AG09319 (cell line): ENCODE results near the gene SF3A1.

Experiments
- DNase-seq: peaks from one replicate; pipeline ENCODE4 v3.0.0-alpha.2; 2010; ENCODE audit warnings: low read depth; ENCODE audit errors: extremely low read depth
- TF ChIP-seq, protein P1 (sequence below): IDR thresholded peaks from 2 replicates; pipeline ENCODE4 v1.5.1; 2011; ENCODE audit warnings: low read depth, mild to moderate bottlenecking, inconsistent platforms, low read length, moderate library complexity

Gene SF3A1

DNA sequence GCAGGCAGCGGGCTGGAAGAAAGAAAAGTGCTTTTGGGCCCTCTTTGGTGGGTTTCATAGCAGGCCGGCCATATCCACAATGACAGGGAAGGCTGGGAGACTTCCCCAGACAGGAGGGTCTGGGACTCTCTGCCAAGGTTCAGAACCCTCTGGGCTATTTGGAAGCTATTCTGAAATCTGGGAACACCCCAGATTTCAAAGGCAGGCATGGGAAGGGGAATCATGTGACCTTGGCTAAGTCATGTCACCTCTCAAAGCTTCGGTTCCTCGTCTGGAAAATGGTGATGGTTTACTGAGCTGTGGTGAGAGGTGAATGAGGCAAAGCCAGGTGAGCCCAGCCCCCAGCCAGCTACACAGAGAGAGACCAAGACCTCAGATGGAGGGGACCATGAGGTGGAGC is 72.0 kb downstream of the SF3A1 start:
- no peak for DNase-seq
- TF ChIP-seq, protein P1, sequence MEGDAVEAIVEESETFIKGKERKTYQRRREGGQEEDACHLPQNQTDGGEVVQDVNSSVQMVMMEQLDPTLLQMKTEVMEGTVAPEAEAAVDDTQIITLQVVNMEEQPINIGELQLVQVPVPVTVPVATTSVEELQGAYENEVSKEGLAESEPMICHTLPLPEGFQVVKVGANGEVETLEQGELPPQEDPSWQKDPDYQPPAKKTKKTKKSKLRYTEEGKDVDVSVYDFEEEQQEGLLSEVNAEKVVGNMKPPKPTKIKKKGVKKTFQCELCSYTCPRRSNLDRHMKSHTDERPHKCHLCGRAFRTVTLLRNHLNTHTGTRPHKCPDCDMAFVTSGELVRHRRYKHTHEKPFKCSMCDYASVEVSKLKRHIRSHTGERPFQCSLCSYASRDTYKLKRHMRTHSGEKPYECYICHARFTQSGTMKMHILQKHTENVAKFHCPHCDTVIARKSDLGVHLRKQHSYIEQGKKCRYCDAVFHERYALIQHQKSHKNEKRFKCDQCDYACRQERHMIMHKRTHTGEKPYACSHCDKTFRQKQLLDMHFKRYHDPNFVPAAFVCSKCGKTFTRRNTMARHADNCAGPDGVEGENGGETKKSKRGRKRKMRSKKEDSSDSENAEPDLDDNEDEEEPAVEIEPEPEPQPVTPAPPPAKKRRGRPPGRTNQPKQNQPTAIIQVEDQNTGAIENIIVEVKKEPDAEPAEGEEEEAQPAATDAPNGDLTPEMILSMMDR, result no peak

GRCh38 chr22:30284172-30284571 is 72.5 kb downstream of the SF3A1 start:
- TF ChIP-seq, protein P1, result no peak
- DNase-seq, result no peak

- no peak for DNase-seq
- TF ChIP-seq, protein P1, result no peak
Observed at GRCh38 chr22:30283342-30283741, 73.4 kb downstream of the SF3A1 start.

DNA sequence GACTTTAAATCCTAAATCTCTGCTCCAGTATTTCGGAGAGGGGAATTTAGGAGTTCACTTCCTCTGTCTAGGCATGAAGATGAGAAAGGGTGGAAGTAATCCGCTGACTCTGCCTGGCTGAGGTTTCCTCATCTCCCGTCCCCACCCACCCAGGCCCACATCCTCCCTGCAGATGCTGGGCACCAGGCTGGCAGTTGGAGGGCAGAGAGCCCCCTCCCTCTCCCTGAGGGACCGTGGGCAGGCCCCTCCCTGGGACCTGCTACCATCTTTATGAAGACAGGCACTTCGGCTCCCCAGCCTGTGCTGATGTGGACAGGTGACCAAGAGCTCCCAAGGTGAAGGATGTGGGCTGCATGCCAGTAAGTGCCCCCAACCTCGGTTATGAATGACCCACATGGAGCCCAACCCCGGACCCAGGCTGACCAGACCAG is 74.1 kb downstream of the SF3A1 start:
- TF ChIP-seq, protein P1, result no peak
- no peak for DNase-seq
